GM10248 (cell line): ENCODE results near the gene CALR3.

Source experiments
- CTCF ChIA-PET: fragments of 300-600 bp; sonication (Branson Sonifier 250); formaldehyde crosslinking; extraction: SDS; loops from one replicate; lab custom pipeline; 2021; ENCODE audit warnings: antibody characterized with exemption; lab: Yijun Ruan, JAX
- POLR2A ChIA-PET: fragments of 350-650 bp; sonication (Branson Sonifier 250); formaldehyde crosslinking; extraction: SDS; loops from one replicate; lab custom pipeline; 2020; ENCODE audit warnings: antibody characterized with exemption; lab: Yijun Ruan, JAX
- DNase-seq: peaks from one replicate; pipeline ENCODE4 v3.0.0; 2012; ENCODE audit errors: extremely low spot score
- TF ChIP-seq, protein P1 (sequence below): IDR thresholded peaks from 2 replicates; pipeline ENCODE4 v1.5.1; 2012; ENCODE audit warnings: mild to moderate bottlenecking, low read depth; ENCODE audit errors: extremely low read depth, missing control alignments, control extremely low read depth

Gene CALR3

DNA sequence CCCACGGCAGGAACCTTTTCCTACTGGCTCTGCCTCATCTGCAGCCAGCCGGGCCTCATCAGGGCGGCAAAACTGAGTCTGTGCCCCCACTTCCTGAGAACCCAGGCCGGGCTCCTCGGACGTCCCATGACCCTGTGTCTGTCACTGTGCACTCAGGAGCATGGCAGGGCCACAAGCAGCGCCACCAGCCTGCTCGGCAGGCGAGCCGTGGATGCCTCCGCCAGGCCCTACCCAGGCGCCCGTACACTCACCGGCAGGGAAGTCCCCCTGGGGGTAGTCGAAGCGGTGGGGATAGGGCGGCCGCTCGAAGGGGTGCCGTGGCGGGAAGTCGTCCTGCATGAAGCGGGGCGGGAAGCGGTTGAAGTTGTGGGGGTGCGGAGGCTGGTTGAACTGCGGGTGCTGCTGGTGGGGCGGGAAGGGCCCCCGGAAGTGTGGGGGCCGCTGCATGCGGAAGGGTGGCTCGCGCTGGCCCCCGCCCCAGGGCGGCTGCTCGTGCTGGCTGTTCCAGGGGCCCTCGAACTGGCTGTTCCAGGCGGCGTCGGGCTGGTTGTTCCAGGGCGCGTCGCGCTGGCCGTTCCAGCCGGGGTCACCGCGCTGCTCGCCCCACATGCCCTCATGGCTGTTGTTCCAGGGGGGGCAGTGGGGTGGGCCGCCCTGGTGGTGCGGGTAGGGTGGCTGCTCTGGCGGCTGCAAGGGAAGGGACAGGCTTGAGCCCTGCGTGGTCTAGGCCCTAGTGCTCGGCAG lies 29.2 kb upstream of the CALR3 start:
- ChIA-PET CTCF (no interaction called here), POLR2A (no interaction called here)
- TF ChIP-seq, protein P1, sequence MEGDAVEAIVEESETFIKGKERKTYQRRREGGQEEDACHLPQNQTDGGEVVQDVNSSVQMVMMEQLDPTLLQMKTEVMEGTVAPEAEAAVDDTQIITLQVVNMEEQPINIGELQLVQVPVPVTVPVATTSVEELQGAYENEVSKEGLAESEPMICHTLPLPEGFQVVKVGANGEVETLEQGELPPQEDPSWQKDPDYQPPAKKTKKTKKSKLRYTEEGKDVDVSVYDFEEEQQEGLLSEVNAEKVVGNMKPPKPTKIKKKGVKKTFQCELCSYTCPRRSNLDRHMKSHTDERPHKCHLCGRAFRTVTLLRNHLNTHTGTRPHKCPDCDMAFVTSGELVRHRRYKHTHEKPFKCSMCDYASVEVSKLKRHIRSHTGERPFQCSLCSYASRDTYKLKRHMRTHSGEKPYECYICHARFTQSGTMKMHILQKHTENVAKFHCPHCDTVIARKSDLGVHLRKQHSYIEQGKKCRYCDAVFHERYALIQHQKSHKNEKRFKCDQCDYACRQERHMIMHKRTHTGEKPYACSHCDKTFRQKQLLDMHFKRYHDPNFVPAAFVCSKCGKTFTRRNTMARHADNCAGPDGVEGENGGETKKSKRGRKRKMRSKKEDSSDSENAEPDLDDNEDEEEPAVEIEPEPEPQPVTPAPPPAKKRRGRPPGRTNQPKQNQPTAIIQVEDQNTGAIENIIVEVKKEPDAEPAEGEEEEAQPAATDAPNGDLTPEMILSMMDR: no peak
- DNase-seq: no peak

DNA sequence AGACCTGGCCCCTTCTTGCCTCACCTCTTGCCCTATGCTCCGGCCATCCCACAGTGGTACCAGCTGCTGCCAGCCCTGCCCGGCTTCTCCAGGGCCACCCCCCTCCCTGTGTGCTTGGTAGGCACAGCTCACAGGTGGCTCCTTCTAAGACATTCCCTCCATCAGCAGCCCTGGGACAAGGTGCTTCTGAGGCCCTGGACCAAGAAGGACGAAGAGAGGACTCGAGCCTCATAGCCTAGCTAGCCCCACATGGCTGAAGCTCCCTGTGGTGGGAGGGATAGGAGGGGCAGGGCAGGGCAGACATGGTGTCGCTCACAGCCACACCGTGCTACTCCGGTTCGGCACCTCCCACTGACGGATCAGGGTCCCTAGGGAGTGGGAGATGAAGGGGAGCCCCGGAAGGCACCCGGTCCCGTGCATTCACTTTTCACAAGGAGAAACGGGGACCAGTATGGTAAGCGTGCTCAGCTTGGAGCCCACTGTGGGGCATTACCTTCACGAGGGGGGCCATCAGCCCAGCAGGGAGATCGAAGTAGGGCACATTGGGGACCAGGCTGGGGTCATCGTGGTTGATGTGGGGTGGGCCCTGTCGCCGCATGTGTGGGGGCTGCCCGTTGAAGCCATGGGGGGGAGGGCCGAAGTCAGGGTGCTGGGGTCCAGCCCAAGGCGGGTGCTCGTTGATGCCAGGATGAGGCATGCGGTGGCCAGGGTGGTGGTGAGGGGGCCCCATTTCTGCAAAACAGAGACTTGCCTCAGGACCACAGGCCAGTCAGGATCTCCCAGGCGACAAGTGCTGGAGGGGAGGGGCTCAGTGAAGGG lies 26.8 kb upstream of the CALR3 start:
- no peak for DNase-seq
- TF ChIP-seq, protein P1: no peak
- ChIA-PET POLR2A (interaction anchor here (0.6 kb wide), 1 partner anchor 18 kb away, joined by 3 read pairs; no protein-coding TSS in a partner anchor), CTCF (no interaction called here)

DNA sequence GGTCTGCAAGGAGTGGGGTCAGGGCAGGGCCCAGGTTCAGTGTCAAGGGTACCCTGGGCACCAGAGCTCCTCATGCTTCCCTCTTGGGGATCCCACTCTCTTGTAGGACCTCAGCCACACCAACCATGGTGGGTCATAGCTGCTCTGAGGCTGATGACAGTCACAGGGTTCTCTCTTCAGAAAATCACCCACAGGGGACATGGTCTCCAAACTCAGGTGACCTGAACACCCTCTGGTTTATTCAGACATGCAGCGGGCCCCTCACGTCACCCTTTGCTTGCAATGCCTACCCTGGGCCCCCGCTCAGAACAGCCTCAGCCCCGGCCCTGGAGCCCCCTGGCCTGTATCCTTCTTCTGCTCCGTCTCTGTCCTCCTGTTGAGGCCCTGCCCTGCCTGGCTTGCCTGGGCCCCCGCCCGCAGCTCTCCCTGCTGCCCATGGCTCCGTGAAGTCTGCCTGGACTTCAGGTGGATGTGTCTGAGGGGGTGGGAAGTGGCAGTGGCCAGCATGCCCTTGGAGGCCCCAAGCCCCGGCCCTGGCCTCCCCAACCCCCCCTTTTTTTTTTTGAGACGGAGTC lies 25.8 kb upstream of the CALR3 start:
- ChIA-PET POLR2A (no interaction called here), CTCF (no interaction called here)
- DNase-seq: no peak
- TF ChIP-seq, protein P1: no peak

DNA sequence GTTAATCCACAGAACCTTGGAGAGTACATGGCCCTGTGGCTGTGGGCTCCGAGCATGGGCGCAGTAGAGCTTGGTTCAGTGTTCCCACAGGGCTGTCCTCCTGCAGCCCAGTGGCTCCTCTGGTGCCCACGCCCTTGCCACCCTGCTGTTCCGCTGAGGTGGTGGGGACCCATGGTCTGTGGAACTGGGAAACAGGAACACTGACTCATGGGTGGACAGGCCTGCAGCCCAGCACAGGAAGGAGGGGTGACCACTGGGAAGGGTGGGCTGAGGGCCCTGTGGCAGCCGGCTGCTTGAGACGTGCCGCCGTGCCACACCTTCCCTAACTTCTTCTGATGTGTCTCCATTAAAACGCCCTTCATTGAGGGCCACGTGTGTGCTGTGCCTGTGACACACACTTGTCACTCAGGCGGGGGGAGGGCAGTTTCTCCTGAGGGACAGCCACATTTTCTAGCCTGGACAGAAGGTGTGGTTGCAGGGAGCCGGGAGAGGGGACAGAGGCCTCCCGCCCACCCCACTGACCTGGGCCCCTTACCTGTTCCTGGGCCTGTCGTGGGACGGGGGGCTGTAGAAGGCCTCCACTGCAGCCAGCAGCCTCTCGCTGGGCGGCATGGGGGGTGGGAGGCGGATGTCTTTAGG lies 25.1 kb upstream of the CALR3 start:
- ChIA-PET CTCF (no interaction called here), POLR2A (no interaction called here)
- no peak for DNase-seq
- TF ChIP-seq, protein P1: no peak

DNA sequence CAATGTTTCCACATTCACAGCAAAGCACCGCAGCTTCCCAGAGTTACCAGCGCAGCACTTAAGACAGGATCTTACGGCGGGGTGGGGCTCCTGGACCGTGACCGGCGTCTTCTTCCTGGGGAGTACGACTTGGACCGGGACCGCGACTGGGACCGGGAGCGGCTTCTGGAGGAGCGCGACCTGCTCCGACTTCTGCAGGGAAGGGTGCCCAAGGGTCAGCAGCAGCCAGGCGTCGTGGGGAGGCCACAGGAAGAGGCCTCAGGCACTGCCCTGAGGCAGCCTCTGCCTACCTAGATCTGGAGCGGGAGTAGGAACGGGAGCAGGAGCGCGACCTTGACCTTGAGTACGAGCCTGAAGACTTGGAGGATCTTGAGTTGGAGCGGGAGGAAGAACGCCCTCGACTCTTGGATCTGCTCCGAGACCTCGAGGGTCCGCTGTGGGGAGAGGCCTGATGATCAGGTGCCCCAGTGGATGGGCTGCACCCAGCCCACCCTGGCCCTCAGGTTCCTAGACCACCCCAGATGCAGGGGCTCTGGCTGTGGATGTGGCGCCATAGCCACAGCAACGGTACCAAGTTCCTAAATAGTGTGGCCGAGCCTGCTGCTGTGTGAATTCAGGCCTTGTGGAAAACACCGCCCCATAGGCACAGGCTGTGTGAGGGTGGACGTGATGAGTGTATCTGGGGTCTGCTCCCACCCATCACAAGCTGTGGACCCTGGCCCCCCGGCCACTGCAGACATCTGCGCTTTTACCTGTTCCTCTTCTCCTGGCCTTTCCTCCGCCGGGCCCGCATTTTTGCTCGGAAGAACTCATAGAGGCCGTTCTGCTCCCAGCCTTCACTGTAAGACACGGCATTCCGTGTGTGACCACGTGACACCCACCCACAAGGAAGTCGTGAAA lies 24.4 kb upstream of the CALR3 start:
- POLR2A ChIA-PET: no interaction called here
- TF ChIP-seq, protein P1: no peak
- CTCF ChIA-PET: no interaction called here
- no peak for DNase-seq
